OCI-LY1 (cell line): ENCODE measurements around the gene CREB5.

Experiments used
- CTCF ChIP-seq: fragments of 200-600 bp; sonication (generic), shearing (Covaris generic); IDR thresholded peaks from 2 replicates; pipeline ENCODE4 v1.5.1; 2017; ENCODE audit warnings: mild to moderate bottlenecking, antibody characterized with exemption, low read length, moderate library complexity, mixed read lengths
- EZH2 ChIP-seq: fragments of 200-600 bp; sonication (generic), shearing (Covaris generic); IDR thresholded peaks from 2 replicates; pipeline ENCODE4 v1.8.0; 2017; ENCODE audit warnings: borderline replicate concordance, mixed run types, mild to moderate bottlenecking, antibody characterized with exemption, low read length, moderate library complexity, mixed read lengths

GRCh38 chr7:28695300-28696295, 283.3 kb downstream of the CREB5 start:
- TF ChIP-seq CTCF (no peak), EZH2 (no peak)
